HG02623 (cell line): ENCODE data around the gene DNAH12.
"Not testable (repeated sequence)": the region's sequence is repeated elsewhere in the genome, so short reads cannot be mapped to it uniquely, and the experiment has no call there.

Source experiments
- ATAC-seq: cut with Tn5 transposase; IDR thresholded peaks from one replicate; pipeline ENCODE4 v1.9.1; 2021; ENCODE audit warnings: moderate library complexity; ENCODE audit not compliant: unreplicated experiment

Gene DNAH12

DNA sequence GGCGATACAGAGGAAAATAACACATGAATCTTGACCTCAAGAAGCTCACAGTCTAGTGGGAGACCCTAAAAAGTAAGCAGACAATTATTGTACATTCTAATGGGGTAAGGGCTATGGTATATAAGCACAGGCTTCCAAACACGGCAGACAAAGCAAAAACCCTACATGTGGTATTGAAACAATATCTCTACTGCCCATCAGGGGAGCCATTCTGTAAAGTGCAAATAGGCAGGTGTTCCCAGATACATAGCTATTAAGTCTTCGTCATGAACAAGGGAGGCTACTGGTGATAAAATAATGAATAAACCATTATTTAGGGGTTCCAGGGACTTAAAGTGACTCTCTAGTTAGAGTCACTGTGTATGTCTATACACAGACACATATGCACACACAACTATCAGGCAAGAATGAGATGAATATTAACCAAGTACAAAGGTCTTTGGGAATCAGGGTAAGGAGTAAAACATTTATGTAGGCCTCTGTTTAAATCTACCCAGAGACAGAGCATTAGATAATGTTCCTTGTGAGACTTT is 213.0 kb downstream of the DNAH12 start:
- no peak for ATAC-seq

DNA sequence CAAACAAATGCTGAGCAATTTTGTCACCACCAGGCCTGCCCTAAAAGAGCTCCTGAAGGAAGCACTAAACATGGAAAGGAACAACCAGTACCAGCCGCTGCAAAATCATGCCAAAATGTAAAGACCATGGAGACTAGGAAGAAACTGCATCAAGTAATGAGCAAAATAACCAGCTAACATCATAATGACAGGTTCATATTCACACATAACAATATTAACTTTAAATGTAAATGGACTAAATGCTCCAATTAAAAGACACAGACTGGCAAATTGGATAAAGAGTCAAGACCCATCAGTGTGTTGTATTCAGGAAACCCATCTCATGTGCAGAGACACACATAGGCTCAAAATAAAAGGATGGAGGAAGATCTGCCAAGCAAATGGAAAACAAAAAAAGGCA is 217.6 kb downstream of the DNAH12 start:
- not testable (repeated sequence) for ATAC-seq

DNA sequence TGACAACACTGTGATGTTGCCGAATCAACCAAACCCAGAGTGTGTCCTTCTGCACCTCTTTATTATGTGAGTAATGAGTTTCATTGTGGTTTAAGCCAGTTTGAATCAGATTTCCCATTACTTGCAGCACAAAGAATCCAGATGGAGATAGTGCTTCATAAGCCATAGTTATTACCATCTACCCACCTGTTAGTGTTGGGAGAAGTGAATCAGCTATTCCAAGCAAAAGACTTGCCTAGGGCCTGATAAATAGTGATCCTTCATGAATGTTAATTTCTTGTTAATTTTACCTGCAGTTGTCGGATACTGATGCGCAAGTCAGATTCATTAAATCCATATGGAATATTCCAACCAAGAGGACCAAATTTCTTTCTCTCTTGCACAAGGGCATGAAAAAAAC is 229.9 kb downstream of the DNAH12 start:
- ATAC-seq, result no peak

DNA sequence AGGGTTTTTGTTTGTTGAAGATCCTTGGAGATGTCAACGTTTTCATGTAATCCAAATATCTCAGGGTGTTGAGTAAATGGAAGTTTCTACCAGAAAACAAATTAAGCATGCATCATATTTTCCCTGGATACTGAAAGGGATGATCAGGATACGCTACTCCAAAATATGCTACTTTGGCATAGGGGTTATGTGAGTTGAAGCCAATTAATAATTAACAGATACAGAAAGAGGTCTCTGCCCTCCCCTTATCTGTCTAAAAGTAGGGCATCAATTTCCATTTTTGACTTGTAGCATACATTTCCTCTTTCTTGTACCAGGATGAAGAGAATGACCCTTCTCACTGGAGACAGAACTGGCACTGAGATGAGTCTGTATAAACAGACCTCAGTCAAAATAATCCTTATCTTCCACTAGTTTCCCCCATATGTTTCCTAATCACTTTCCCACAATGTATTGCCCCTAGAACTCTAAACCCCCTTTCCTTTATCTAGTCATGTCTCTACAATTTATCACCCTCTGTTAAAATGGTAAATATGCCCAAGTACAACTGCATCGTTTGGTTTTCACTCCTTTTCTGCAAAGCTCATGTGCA is 234.3 kb downstream of the DNAH12 start:
- no peak for ATAC-seq

DNA sequence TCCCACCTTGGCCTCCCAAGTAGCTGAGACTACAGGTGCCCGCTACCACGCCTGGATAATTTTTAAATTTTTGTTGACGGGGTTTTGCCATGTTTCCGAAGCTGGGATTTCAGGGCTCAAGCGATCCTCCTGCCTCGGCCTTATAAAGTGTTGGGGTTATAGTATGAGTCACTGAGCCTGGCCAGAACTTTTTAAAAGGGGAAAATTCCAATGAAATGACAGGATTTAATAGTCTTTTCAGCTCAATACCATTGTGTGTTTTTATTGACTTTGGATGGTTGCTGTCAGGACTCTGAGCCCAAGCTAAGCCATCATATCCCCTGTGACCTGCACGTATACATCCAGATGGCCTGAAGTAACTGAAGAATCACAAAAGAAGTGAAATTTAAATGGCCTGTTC is 240.6 kb downstream of the DNAH12 start:
- ATAC-seq, result not testable (repeated sequence)

DNA sequence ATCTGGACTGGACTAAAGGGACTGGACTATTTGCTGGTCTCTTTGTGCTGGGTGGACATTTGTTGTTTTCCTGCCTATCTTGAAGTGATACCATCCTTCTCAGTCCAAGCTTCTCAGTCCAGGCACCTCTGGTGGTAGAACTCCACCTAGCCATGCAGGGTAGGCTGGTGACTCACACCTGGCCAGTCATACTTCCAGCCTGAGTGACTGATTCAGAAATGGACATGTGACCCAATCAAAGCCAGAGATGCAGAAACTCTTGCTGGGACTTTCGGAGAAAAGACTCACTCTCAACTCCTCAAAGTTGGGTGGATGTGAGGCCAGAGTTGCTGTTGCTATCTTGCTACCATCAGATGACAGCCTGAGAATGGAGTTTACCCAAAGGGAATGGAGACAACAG is 246.1 kb downstream of the DNAH12 start:
- no peak for ATAC-seq

DNA sequence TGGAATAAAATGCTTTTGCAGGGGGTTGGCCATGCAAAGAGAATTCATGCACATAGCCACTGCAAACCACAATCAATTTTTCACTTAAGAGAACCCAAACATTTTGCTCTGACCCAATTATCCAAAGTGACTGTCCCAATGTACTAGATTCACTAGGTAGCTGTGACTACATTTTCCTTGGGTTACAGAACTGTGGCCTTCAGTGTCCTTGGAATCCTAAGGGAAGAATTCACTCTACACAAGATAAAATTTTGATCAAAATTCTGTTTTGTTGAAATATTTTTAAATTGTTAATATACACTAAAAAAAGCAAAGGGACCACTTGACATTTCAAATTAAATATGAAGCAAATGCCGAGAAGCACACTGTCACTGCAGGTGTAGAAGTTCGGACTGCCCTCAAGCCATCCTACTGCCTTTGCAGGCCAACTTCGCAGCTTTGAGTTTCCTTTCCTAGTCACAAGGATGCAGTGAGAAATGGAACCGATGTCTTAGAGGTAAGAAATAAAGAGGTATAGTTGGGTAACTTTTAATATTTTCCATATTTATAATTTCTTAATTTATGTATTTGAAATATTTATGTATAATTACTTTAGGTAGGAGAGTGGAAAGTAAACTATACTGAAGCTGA is 251.1 kb downstream of the DNAH12 start:
- no peak for ATAC-seq

DNA sequence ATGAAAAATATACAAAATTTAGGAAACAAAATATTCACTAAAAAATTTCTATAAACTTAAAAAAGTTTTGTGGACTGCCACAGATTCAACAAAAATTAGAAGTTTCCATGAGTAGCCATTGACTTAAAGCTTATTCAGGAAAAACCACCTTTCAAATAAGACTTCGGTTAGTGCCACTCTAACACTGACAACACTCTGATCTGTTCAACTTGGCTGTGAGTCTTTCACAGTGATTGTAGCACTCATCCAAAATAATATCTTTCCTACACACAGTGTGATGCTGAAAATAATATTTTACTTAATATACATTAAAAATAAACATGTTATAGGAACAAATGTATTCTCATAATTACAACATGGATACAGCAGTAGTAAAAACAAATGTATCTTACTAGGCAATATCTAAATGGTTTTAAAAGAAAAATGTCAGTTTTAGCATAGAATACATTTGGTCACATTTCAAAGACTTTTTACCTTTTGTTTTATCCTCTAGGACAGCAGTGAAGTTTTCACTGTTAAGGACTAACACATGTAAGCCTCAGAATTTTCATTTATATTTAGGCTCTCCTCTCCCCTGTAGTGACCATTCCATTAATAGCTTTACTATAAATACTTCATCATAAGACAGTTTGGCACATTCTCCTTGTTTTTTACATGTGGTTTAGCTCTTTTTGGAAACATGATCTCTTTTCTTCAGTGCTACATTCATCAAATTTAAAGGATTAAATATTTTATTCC is 251.8 kb downstream of the DNAH12 start, which contains the start of gene ASB14:
Gene ASB14 (minus strand): TSS at position 527 of the 738 bp plus-strand sequence. CDS start 652 bp downstream, outside the sequence.
- no peak for ATAC-seq

DNA sequence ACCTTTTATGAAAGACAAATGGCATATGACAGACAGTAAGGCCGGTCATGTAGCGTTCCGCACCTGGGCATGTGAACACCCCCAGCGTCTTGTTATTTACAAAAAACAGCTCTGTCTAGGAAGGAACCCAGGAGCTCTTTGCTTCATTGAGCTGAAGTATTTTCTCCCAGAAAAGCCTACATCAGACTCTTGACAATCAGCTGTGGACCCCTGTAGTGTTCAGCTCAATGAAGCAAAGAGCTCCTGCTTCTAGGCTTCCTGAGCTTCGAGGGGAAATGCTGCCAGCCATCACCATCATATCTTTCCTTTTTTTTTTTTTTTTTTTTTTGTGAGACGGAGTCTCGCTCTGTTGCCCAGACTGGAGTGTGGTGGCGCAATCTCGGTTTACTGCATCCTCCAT is 255.7 kb downstream of the DNAH12 start:
- ATAC-seq, result no peak

DNA sequence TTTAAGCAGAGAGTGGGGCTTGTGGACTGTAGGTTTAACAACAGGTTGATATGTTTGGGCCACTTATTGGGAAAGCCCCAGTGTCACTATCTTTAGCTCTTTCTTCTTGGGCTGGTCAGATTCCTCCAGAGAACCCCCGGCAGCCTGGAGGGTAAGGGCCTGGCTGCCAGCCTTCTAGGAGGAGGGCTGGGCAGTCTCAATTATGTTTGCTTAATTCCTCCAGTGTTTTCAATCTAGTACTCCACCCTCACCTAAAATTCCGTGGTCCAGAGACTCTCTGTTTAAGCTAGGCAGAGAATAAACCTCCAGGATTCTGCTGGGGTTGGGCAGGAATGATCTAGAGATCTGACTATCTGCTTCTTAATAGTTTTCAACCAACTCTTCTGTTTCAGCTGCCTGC is 256.9 kb downstream of the DNAH12 start:
- ATAC-seq, result no peak

DNA sequence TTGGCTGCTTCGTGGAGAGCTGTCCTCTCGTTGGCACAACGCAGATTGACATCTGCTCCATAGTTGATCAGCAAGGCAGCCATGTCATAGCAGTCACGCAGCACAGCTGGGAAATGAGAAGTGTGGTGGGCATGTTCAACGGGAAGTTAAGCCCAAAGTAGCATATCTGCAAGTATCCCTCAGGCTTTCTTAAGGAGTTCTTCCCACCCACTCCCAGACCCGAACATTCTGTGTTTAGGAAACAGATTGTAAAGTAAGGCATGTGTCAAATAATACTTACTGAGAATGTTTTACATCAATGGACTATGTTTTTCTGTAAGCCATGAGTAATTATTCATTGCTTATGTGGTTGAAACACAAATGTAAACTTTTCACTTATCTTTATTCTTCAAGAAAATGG is 260.8 kb downstream of the DNAH12 start:
- ATAC-seq, result no peak

DNA sequence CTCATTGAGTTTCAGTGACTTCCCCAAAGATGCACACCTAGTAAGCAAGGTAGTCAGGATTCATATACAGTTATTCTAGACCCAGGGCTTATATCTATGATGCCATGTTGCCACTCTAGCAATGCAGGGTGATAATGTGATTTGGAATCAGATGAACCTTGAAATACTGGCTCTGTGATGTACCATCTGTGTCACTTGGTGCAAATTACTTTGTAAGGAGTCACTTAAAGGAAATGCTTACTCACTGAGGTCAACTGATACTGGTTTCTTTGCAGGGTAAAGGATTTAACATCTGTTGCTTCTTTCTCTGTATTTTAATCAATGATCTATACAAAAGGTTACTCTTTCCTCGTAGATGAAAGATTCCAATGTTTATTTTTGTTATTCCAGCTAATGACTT is 262.4 kb downstream of the DNAH12 start:
- ATAC-seq, result no peak

DNA sequence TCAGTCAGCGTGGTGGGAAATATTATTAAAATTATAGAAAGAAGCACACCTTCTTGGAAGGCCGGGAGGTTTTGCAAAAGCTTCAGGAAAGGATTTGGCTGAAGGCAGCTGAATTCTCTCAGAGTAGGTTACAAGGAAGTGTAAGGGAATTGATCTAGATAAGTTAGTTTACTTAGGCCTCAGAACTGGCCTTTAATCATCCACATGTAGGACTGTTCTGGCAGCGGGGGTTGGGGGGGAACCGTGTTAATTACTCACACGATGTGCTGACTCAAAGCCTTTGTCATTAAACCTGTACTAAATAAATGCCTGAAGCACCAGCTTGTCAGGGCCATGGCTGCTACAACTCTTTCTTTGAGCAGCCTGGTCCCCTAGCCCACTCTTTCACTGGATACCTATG is 264.5 kb downstream of the DNAH12 start:
- ATAC-seq, result no peak

DNA sequence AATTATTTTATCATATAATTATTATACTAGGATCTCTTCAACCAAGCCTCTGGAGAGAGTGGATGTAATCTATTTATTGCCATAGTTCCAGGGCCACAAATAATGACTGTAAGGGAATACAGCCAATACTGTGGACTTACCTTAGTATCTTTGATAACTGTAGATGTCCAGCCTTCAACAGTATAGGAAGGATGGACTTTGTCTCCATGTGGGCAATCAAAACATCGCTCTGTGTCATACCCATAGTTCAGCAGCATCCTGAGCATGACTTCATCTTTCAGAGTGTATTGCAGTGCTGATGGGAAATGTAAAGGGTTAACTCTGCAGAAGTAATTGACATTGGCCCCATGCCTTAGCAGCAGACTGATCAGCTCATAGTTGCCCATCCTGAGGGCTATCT is 265.9 kb downstream of the DNAH12 start:
- ATAC-seq, result no peak

DNA sequence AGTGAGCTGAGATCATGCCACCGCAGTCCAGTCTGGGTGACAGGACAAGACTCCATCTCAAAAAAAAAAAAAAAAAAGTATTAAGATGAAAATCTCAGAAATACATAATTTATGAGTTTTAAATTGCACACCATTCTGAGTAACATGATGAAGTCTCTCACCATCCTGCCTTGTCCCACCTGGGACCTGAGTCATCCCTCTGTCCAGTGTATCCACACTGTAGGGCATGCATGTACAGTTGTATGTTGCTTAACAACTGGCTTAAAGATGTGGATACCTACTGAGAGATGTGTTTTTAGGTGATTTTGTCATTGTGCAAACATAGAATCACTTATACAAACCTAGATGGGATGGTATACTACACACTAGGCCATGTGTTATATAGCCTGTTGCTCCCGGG is 268.8 kb downstream of the DNAH12 start:
- ATAC-seq, result no peak

DNA sequence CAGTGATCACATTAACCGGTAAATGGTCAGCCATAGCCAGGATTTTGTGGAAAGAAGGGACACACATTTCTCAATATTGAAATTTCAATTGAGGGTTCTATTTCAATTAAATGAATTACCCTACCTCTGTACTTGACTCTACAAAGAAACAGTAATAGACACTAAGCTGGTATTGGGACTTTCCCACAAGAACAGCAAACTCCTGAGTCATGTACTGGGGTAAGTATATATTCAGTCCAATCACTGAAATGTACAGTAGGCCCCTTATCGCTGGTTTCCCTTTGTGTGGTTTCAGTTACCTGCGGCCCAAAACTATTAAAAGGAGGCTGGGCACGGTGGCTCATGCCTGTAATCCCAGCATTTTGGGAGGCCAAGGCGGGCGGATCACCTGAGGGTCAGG is 269.3 kb downstream of the DNAH12 start:
- ATAC-seq, result no peak

DNA sequence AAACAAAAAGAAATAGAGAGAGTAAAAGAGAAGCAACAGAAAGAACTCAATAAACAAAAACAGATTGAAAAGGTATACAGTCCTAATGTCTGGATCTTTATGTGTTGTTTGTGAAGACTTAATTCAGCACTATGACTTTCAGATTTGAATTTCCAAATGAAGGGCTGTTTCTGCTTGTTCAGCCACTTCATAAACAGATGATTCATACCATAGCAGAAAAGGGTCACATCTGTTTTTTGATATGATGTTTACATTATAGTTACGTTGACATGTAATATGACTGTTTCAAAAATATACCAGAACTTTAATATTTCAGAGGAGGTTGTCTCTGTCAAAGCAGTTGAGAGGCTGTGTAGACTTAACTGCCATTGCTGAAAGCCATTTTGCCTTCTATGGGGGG is 275.7 kb downstream of the DNAH12 start:
- ATAC-seq, result no peak

DNA sequence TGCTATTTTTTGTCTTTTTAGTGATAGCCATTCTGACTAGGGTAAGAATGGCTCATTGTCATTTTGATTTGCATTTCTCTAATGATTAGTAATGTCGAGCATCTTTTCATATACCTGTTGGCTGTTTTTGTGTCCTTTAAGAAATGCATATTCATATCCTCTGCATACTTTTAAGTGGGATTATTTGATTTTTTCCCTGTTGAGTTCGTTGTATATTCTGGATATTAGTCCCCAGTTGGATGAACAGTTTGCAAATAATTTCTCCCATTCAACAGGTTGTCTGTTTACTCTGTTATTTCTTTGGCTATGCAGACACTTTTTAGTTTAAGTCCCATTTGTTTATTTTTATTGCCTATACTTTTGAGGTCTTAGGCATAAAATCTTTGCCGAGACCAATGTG is 282.2 kb downstream of the DNAH12 start:
- ATAC-seq, result no peak

DNA sequence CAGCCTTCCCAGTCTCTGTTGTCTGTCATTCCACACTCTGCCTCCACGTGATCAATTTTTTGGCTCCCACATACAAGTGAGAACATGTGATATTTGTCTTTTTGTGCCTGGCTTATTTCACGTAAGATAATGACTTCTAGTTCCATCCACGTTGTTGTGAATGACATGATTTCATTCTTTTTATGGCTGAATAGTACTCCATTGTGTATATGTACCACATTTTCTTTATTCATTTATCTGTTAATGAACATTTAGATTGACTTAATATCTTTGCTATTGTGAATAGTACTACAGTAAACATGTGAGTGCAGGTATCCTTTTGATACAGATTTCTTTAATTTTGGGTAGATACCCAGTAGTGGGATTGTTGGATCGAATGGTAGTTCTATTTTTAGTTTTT is 283.0 kb downstream of the DNAH12 start:
- no peak for ATAC-seq

DNA sequence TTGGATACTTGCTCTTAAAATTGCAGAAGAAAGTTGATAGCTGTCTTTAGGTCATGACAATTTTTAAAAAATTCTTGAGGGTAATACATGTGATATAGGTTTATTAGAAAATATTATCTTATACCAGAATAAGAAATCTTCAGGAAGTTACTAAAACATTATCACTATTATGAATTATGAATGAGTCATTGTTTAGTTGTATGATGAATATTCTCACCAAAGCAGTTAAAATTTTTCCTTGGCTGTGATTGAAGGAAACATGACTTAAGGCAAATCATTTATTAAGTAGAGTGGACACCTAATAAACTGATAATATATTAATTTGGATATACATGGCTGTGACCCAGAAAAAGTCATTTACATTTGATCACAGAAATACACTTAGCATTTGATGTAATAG is 286.5 kb downstream of the DNAH12 start:
- no peak for ATAC-seq

DNA sequence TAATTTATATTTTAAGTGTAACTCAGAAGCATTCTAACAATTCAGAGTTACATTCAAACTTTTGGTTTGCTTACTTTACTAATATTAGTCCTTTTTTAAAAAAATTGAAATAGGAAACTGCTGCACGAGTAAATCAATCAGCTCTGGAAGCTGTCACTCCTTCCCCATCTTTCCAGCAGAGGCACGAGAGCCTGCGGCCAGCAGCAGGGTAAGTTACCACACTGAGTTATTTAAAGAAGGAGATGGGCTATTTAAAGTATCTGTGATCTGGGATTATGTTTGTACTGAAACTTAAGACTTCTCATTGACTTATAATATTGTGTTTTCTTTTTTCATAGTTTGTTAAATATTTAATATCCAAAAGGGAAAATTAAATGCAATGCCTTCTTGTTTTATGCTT is 287.3 kb downstream of the DNAH12 start:
- no peak for ATAC-seq

DNA sequence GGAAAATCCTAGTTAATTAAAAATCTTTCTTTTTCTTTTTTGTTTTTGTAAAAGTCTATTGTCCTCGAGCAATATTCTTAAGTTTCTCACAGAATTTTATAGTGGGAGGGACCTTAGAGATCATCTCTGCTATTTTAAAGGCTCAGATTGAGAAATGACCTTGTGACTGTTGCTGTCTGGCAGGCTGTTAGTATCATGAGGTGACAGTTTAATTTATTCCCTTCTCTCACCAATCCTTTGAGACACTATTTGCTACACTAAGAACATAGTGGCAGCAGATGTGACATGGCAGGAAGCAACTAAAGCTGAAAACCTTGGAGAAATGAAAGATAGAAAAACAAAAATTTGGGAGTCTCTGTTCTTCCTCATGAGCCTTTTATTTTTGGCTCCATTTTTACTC is 291.7 kb downstream of the DNAH12 start:
- ATAC-seq, result no peak
